ENCODE data around the gene MESP1. TPM values are rescaled to one million over a fixed set of nuclear protein-coding genes. Genes with fewer than 3 reads are reported as not detected.
"Not testable (repeated sequence)": the region's sequence is repeated elsewhere in the genome, so short reads cannot be mapped to it uniquely, and the experiment has no call there.

Gene MESP1
- total RNA-seq, 1 donor from 2014 or later: 0.26 TPM

GRCh38 chr15:89785774-89786140, 34.7 kb upstream of the MESP1 start:
- H3K4me3 ChIP-seq (ENCODE audit: low read depth, low read length): no peak overlapping the region
- no peaks in the 10 kb centered on the region for H3K36me3 ChIP-seq (ENCODE audit: control insufficient read depth, insufficient read depth, low read length)
- DNase-seq (ENCODE audit: low read depth) (no peak), FAIRE-seq (no peak)
- no peaks in the 10 kb centered on the region for H3K27me3 ChIP-seq (ENCODE audit: control insufficient read depth, insufficient read depth, low read length)
- no peak for TF ChIP-seq CTCF (IDR thresholded peaks at IDR 0.05; ENCODE audit: insufficient read depth, low read length, severe bottlenecking)

- FAIRE-seq: no peak
- no peak for TF ChIP-seq CTCF (IDR thresholded peaks at IDR 0.05; ENCODE audit: insufficient read depth, low read length, severe bottlenecking)
- no peaks in the 10 kb centered on the region for H3K27me3 ChIP-seq (ENCODE audit: control insufficient read depth, insufficient read depth, low read length)
- DNase-seq (ENCODE audit: low read depth): no peak
- no peak overlapping the region for H3K4me3 ChIP-seq (ENCODE audit: low read depth, low read length)
- no peaks in the 10 kb centered on the region for H3K36me3 ChIP-seq (ENCODE audit: control insufficient read depth, insufficient read depth, low read length)
These were observed 34.2 kb upstream of the MESP1 start for GRCh38 chr15:89785064-89785773.

GRCh38 chr15:89784686-89784960, 33.6 kb upstream of the MESP1 start:
- FAIRE-seq (no peak), DNase-seq (ENCODE audit: low read depth) (no peak)
- TF ChIP-seq CTCF (IDR thresholded peaks at IDR 0.05; ENCODE audit: insufficient read depth, low read length, severe bottlenecking): no peak
- Histone ChIP-seq H3K36me3 (ENCODE audit: control insufficient read depth, insufficient read depth, low read length) (no peaks in the 10 kb centered on the region), H3K27me3 (ENCODE audit: control insufficient read depth, insufficient read depth, low read length) (no peaks in the 10 kb centered on the region), H3K4me3 (ENCODE audit: low read depth, low read length) (no peak overlapping the region)

GRCh38 chr15:89783861-89784685, 33.0 kb upstream of the MESP1 start:
- no peak for FAIRE-seq

GRCh38 chr15:89783111-89783860, 32.2 kb upstream of the MESP1 start:
- FAIRE-seq (no peak), DNase-seq (ENCODE audit: low read depth) (no peak)
- H3K27me3 ChIP-seq (ENCODE audit: control insufficient read depth, insufficient read depth, low read length): no peaks in the 10 kb centered on the region

More at GRCh38 chr15:89783861-89784685, 33.0 kb upstream of the MESP1 start:
- DNase-seq (ENCODE audit: low read depth): no peak
- no peak for TF ChIP-seq CTCF (IDR thresholded peaks at IDR 0.05; ENCODE audit: insufficient read depth, low read length, severe bottlenecking)
- no peaks in the 10 kb centered on the region for H3K27me3 ChIP-seq (ENCODE audit: control insufficient read depth, insufficient read depth, low read length)
- H3K4me3 ChIP-seq (ENCODE audit: low read depth, low read length): no peak overlapping the region
- H3K36me3 ChIP-seq (ENCODE audit: control insufficient read depth, insufficient read depth, low read length): no peaks in the 10 kb centered on the region

GRCh38 chr15:89782619-89782950, 31.5 kb upstream of the MESP1 start:
- not testable (repeated sequence) for H3K36me3 ChIP-seq (ENCODE audit: control insufficient read depth, insufficient read depth, low read length); H3K4me3 ChIP-seq (ENCODE audit: low read depth, low read length); FAIRE-seq; DNase-seq (ENCODE audit: low read depth); H3K27me3 ChIP-seq (ENCODE audit: control insufficient read depth, insufficient read depth, low read length)

More at GRCh38 chr15:89783111-89783860, 32.2 kb upstream of the MESP1 start:
- Histone ChIP-seq H3K36me3 (ENCODE audit: control insufficient read depth, insufficient read depth, low read length) (no peaks in the 10 kb centered on the region), H3K4me3 (ENCODE audit: low read depth, low read length) (no peak overlapping the region)
- TF ChIP-seq CTCF (IDR thresholded peaks at IDR 0.05; ENCODE audit: insufficient read depth, low read length, severe bottlenecking): no peak
